ENCODE results near the gene PLEKHF1. TPM values are rescaled to one million over a fixed set of nuclear protein-coding genes. Genes with fewer than 3 reads are reported as not detected.

Gene PLEKHF1
- total RNA-seq, 2 donors from 2014 or later: 2.6 to 2.8 TPM

- no peak overlapping the region for H3K4me3 Mint-ChIP-seq
- H3K27ac ChIP-seq (ENCODE audit: low read depth, low read length): no peak overlapping the region
- no peaks in the 10 kb centered on the region for H3K9me3 ChIP-seq (ENCODE audit: control insufficient read depth, low read length)
- H3K9ac ChIP-seq (ENCODE audit: extremely low read depth, low read length, poor library complexity, severe bottlenecking): no peak overlapping the region
- peaks cover 2% of the 10 kb centered on the region for H3K9me3 Mint-ChIP-seq
- WGBS, 2 experiments (ENCODE audit: insufficient coverage in 1 of 2, insufficient read length in 1 of 2): 94 to 97% methylated on average over 5 to 7 of the region's 7 CpGs
- no peaks in the 10 kb centered on the region for H3K36me3 Mint-ChIP-seq (ENCODE audit: low read depth)
- H3K27me3 Mint-ChIP-seq (ENCODE audit: insufficient read depth): no peaks in the 10 kb centered on the region
- H3K4me1 ChIP-seq (ENCODE audit: control insufficient read depth, insufficient read depth, low read length): no peaks in the 10 kb centered on the region
- H3K27me3 ChIP-seq (ENCODE audit: control insufficient read depth, insufficient read depth, low read length, poor library complexity, severe bottlenecking): no peaks in the 10 kb centered on the region
- no peak overlapping the region for H3K4me3 ChIP-seq (ENCODE audit: low read length)
- no peaks in the 10 kb centered on the region for H3K36me3 ChIP-seq (ENCODE audit: control insufficient read depth, insufficient read depth, low read length)
- H3K4me1 Mint-ChIP-seq: peaks cover 5% of the 10 kb centered on the region
- no peak for TF ChIP-seq CTCF (conservative IDR thresholded peaks at IDR 0.05)
- DNase-seq: no peak
- no peak overlapping the region for H3K27ac Mint-ChIP-seq
These were observed 20.1 kb downstream of the PLEKHF1 start for GRCh38 chr19:29685326-29685725.

GRCh38 chr19:29686285-29686805 lies 21.1 kb downstream of the PLEKHF1 start:
- Histone ChIP-seq H3K27ac (ENCODE audit: low read depth, low read length) (no peak overlapping the region), H3K9ac (ENCODE audit: extremely low read depth, low read length, poor library complexity, severe bottlenecking) (no peak overlapping the region), H3K36me3 (ENCODE audit: control insufficient read depth, insufficient read depth, low read length) (no peaks in the 10 kb centered on the region), H3K9me3 (ENCODE audit: control insufficient read depth, low read length) (peaks cover 6% of the 10 kb centered on the region), H3K4me1 (ENCODE audit: control insufficient read depth, insufficient read depth, low read length) (no peaks in the 10 kb centered on the region), H3K4me3 (ENCODE audit: low read length) (no peak overlapping the region), H3K27me3 (ENCODE audit: control insufficient read depth, insufficient read depth, low read length, poor library complexity, severe bottlenecking) (no peaks in the 10 kb centered on the region)
- TF ChIP-seq CTCF (conservative IDR thresholded peaks at IDR 0.05): no peak
- DNase-seq: no peak
- Mint-ChIP-seq H3K27ac (no peak overlapping the region), H3K9me3 (peaks cover 2% of the 10 kb centered on the region), H3K27me3 (ENCODE audit: insufficient read depth) (peaks cover 1% of the 10 kb centered on the region), H3K4me1 (peaks cover 5% of the 10 kb centered on the region), H3K4me3 (no peak overlapping the region), H3K36me3 (ENCODE audit: low read depth) (no peaks in the 10 kb centered on the region)
- WGBS, 2 experiments (ENCODE audit: insufficient coverage in 1 of 2, insufficient read length in 1 of 2): 92 to 100% methylated on average over 6 to 8 of the region's 8 CpGs

GRCh38 chr19:29687244-29687896 lies 22.1 kb downstream of the PLEKHF1 start:
- H3K9ac ChIP-seq (ENCODE audit: extremely low read depth, low read length, poor library complexity, severe bottlenecking): no peak overlapping the region
- H3K4me1 ChIP-seq (ENCODE audit: control insufficient read depth, insufficient read depth, low read length): no peaks in the 10 kb centered on the region

More at GRCh38 chr19:29687244-29687896, 22.1 kb downstream of the PLEKHF1 start:
- H3K9me3 Mint-ChIP-seq: peaks cover 2% of the 10 kb centered on the region
- Histone ChIP-seq H3K27me3 (ENCODE audit: control insufficient read depth, insufficient read depth, low read length, poor library complexity, severe bottlenecking) (no peaks in the 10 kb centered on the region), H3K9me3 (ENCODE audit: control insufficient read depth, low read length) (peaks cover 6% of the 10 kb centered on the region), H3K36me3 (ENCODE audit: control insufficient read depth, insufficient read depth, low read length) (no peaks in the 10 kb centered on the region), H3K4me3 (ENCODE audit: low read length) (no peak overlapping the region), H3K27ac (ENCODE audit: low read depth, low read length) (no peak overlapping the region)
- H3K27me3 Mint-ChIP-seq (ENCODE audit: insufficient read depth): peaks cover 1% of the 10 kb centered on the region
- H3K27ac Mint-ChIP-seq: no peak overlapping the region
- H3K4me3 Mint-ChIP-seq: no peak overlapping the region
- H3K4me1 Mint-ChIP-seq: peaks cover 5% of the 10 kb centered on the region
- WGBS, 2 experiments (ENCODE audit: insufficient coverage in 1 of 2, insufficient read length in 1 of 2): 92 to 98% methylated on average over 11 to 17 of the region's 17 CpGs
- no peak for TF ChIP-seq CTCF (conservative IDR thresholded peaks at IDR 0.05)
- DNase-seq: no peak
- no peaks in the 10 kb centered on the region for H3K36me3 Mint-ChIP-seq (ENCODE audit: low read depth)

All from endodermal cell (in vitro differentiated cells).